ENCODE measurements around the gene USP32. TPM values are rescaled to one million over a fixed set of nuclear protein-coding genes. Genes with fewer than 3 reads are reported as not detected.

The USP32 gene
- total RNA-seq, 1 experiment from 2014 or later, result 73.5 TPM

- H3K23me2 ChIP-seq (ENCODE audit: insufficient read length, low read depth, low read length, poor library complexity, severe bottlenecking), result no peaks in the 10 kb centered on the region
- H3K18ac ChIP-seq (ENCODE audit: insufficient read length, low read depth, low read length), result no peak overlapping the region
- no peaks in the 10 kb centered on the region for H3K9me3 ChIP-seq (ENCODE audit: control insufficient read depth, low read depth, low read length)
- no peak overlapping the region for H2BK120ac ChIP-seq (ENCODE audit: low read depth, low read length, poor library complexity, severe bottlenecking)
- H2BK12ac ChIP-seq (ENCODE audit: insufficient read length, low read depth, low read length), result no peak overlapping the region
- H4K91ac ChIP-seq (ENCODE audit: insufficient read length, low read depth, low read length), result no peak overlapping the region
- no peak overlapping the region for H3K14ac ChIP-seq (ENCODE audit: insufficient read depth, low read length)
- peaks cover 9% of the 10 kb centered on the region for H3K79me1 ChIP-seq (ENCODE audit: insufficient read depth, low read depth, low read length, poor library complexity, severe bottlenecking)
- H3K4me2 ChIP-seq (ENCODE audit: insufficient read depth, insufficient read length, low read length), result no peak overlapping the region
- no peaks in the 10 kb centered on the region for H3K4me1 ChIP-seq (ENCODE audit: insufficient read depth, low read length)
- H3K56ac ChIP-seq (ENCODE audit: insufficient read length, low read depth, low read length), result no peak overlapping the region
- TF ChIP-seq CTCF (conservative IDR thresholded peaks at IDR 0.05), result no peak
- no peaks in the 10 kb centered on the region for H3K27me3 Mint-ChIP-seq (ENCODE audit: low read depth)
- H2AFZ ChIP-seq (ENCODE audit: low read length), result no peak overlapping the region
- no peak overlapping the region for H2AK5ac ChIP-seq (ENCODE audit: insufficient read length, low read length)
- peaks cover 17% of the 10 kb centered on the region for H3K79me2 ChIP-seq (ENCODE audit: insufficient read depth, low read length)
- no peak overlapping the region for H3K23ac ChIP-seq (ENCODE audit: insufficient read length, low read depth, low read length)
- H4K20me1 ChIP-seq (ENCODE audit: control insufficient read depth, insufficient read depth, insufficient read length), result no peaks in the 10 kb centered on the region
- peak overlapping the region in 2 of 3 experiments; percentile 18 to 44; a peak in 2 of 7 replicates for H3K27ac Mint-ChIP-seq
- H3K4ac ChIP-seq (ENCODE audit: low read depth, low read length), result no peak overlapping the region
- H3K27ac ChIP-seq (ENCODE audit: insufficient read length, low read depth, low read length), result no peak overlapping the region
- no peak overlapping the region for H3K4me3 Mint-ChIP-seq
- no peak overlapping the region for H4K5ac ChIP-seq (ENCODE audit: insufficient read length, low read depth, low read length)
- no peak overlapping the region for H2BK5ac ChIP-seq (ENCODE audit: insufficient read length, low read length)
- no peak for DNase-seq
- H3K9ac ChIP-seq (ENCODE audit: extremely low read depth, insufficient read length, low read length), result no peak overlapping the region
- no peak overlapping the region for H2BK15ac ChIP-seq (ENCODE audit: low read depth, low read length)
- no peak overlapping the region for H2BK20ac ChIP-seq (ENCODE audit: low read depth, low read length, poor library complexity, severe bottlenecking)
- H4K8ac ChIP-seq (replicated peaks; ENCODE audit: insufficient read length, low read depth, low read length), result no peak overlapping the region
- no peak overlapping the region for H3T11ph ChIP-seq (ENCODE audit: low read length)
- H3K36me3 Mint-ChIP-seq (ENCODE audit: insufficient read depth in 1 of 3, low read depth in 3 of 3), result 0 out of 7 replicates have a peak, but pooled peaks cover 0 to 2% (median 0%) of the 10 kb centered on the region in 3 experiments
- H3K4me1 Mint-ChIP-seq, result peaks cover 7 to 15% of the 10 kb centered on the region in 2 experiments; a peak in 3 of 4 replicates
- WGBS (ENCODE audit: extremely low coverage, insufficient read length, low lambda C conversion rate), result no CpG with 5 or more reads among the region's 1 CpG
- H3K9me3 Mint-ChIP-seq, result no peaks in the 10 kb centered on the region
- no peaks in the 10 kb centered on the region for H3K27me3 ChIP-seq (ENCODE audit: insufficient read depth, low read length)
These were observed 35.0 kb downstream of the USP32 start for GRCh38 chr17:60356940-60357339.
